ENCODE results near the gene CWF19L2. TPM values are rescaled to one million over a fixed set of nuclear protein-coding genes. Genes with fewer than 3 reads are reported as not detected.

The CWF19L2 gene
- total and polyA plus RNA-seq, 2 of the 8 experiments (the other 6 are each of a cell fraction or from before 2014, with no cell fraction given) = 2.2 to 16.6 TPM

GRCh38 chr11:107384144-107384852, 73.3 kb downstream of the CWF19L2 start (continued):
- TF ChIP-seq SAP30 (IDR thresholded peaks at IDR 0.05; ENCODE audit: insufficient read depth, insufficient replicate concordance, low read length) = no peak
